HepG2 (cell line): ENCODE data around the gene ZBTB43. TPM values are rescaled to one million over a fixed set of nuclear protein-coding genes. Genes with fewer than 3 reads are reported as not detected.

ENCODE experiments used
- ARID4A ChIP-seq: sonication (generic); formaldehyde crosslinking; IDR thresholded peaks from 2 replicates; pipeline ENCODE4 v1.5.0; 2020; ENCODE audit warnings: mild to moderate bottlenecking, missing genetic modification reagents, borderline replicate concordance
- BORCS8-MEF2B ChIP-seq: sonication (generic); formaldehyde crosslinking; IDR thresholded peaks from 2 replicates; pipeline ENCODE4 v1.8.0; 2022; ENCODE audit warnings: mild to moderate bottlenecking, missing genetic modification reagents
- FOXA3 ChIP-seq: IDR thresholded peaks from 2 replicates; pipeline ENCODE4 v1.6.1; 2016; ENCODE audit warnings: missing genetic modification reagents, missing compliant biosample characterization
- HDAC2 ChIP-seq: sonication (generic); formaldehyde crosslinking; IDR thresholded peaks from 2 replicates; pipeline ENCODE4 v1.4.0; 2020; ENCODE audit warnings: missing genetic modification reagents
- MEIS2 ChIP-seq: sonication (generic); formaldehyde crosslinking; IDR thresholded peaks from 2 replicates; pipeline ENCODE4 v1.9.0; 2021; ENCODE audit warnings: mild to moderate bottlenecking, missing genetic modification reagents
- MYPOP ChIP-seq: sonication (generic); formaldehyde crosslinking; IDR thresholded peaks from 2 replicates; pipeline ENCODE4 v1.8.1; 2023; ENCODE audit warnings: mild to moderate bottlenecking, moderate library complexity, missing genetic modification reagents
- NONO ChIP-seq, 2 experiments: fragments of 450-650 bp in 1 of 2; sonication (generic) in 1 of 2; formaldehyde crosslinking in 1 of 2; IDR thresholded peaks in 1 of 2; conservative IDR thresholded peaks in 1 of 2; 2 replicates each; pipeline versions ENCODE4 v1.6.1 to v1.8.0; 2017 to 2022; ENCODE audit warnings: mild to moderate bottlenecking in 1 of 2, missing genetic modification reagents in 1 of 2, moderate library complexity in 1 of 2
- POLR2G ChIP-seq: fragments of 200-400 bp; formaldehyde crosslinking; IDR thresholded peaks from 2 replicates; pipeline ENCODE4 v1.6.1; 2018; ENCODE audit warnings: mild to moderate bottlenecking, low read depth, low read length, moderate library complexity
- RAD21 ChIP-seq: fragments of 450-650 bp; formaldehyde crosslinking; IDR thresholded peaks from 2 replicates; pipeline ENCODE4 v1.5.0; 2020; ENCODE audit warnings: mild to moderate bottlenecking
- RBM22 ChIP-seq: fragments of 200-400 bp; formaldehyde crosslinking; optimal IDR thresholded peaks from 2 replicates; pipeline ENCODE3; 2017; ENCODE audit warnings: mild to moderate bottlenecking, low read length, moderate library complexity
- REXO4 ChIP-seq: sonication (generic); formaldehyde crosslinking; IDR thresholded peaks from 2 replicates; pipeline ENCODE4 v1.8.0; 2022; ENCODE audit warnings: missing genetic modification reagents, mild to moderate bottlenecking, borderline replicate concordance
- SAP130 ChIP-seq: IDR thresholded peaks from 2 replicates; pipeline ENCODE4 v1.6.1; 2016; ENCODE audit warnings: low read depth
- THAP11 ChIP-seq: IDR thresholded peaks from 2 replicates; pipeline ENCODE4 v1.6.1; 2016; ENCODE audit warnings: missing biosample characterization, missing genetic modification reagents
- ZBTB2 ChIP-seq: sonication (generic); formaldehyde crosslinking; IDR thresholded peaks from 2 replicates; pipeline ENCODE4 v1.8.0; 2022; ENCODE audit warnings: low read depth, missing genetic modification reagents
- ZNF652 ChIP-seq: IDR thresholded peaks from 2 replicates; pipeline ENCODE4 v1.6.1; 2016; ENCODE audit warnings: low read depth, borderline replicate concordance
- ZNF792 ChIP-seq: IDR thresholded peaks from 2 replicates; pipeline ENCODE4 v1.6.1; 2016
- polyA plus RNA-seq, 8 experiments: library from polyadenylated mRNA; depleted of rRNA in 3 of 8; stranded (reverse) in 7 of 8; unstranded in 1 of 8; fragments of >200 nt; fragmentation: Illumina TruSeq in 4 of 8; extraction: Trizol in 4 of 8; gene quantifications; 2 replicates each; pipeline versions ENCODE4 v1.2.1 to v1.2.3, GENCODE V29; 2011 to 2016; ENCODE audit warnings: low read depth in 4 of 8, missing spikeins in 1 of 8, mixed read lengths in 1 of 8; ENCODE audit not compliant: insufficient read depth in 1 of 8
- total RNA-seq, 5 experiments: library from RNA; depleted of rRNA; stranded (reverse); fragments of >200 nt; fragmentation: Illumina TruSeq; extraction: Trizol; gene quantifications; 2 replicates each; pipeline ENCODE4 v1.2.3, GENCODE V29; 2016; ENCODE audit warnings: low read depth in 1 of 5
- TF ChIP-seq, protein P1 (sequence below): sonication (generic); formaldehyde crosslinking; conservative IDR thresholded peaks from 2 replicates; pipeline ENCODE4 v1.8.0; 2022; ENCODE audit warnings: mild to moderate bottlenecking, moderate library complexity, missing genetic modification reagents

Gene ZBTB43
- total and polyA plus RNA-seq, 2 of the 13 experiments (the other 11 are each of a cell fraction or from before 2014, with no cell fraction given) = 7.1 to 31.4 TPM

DNA sequence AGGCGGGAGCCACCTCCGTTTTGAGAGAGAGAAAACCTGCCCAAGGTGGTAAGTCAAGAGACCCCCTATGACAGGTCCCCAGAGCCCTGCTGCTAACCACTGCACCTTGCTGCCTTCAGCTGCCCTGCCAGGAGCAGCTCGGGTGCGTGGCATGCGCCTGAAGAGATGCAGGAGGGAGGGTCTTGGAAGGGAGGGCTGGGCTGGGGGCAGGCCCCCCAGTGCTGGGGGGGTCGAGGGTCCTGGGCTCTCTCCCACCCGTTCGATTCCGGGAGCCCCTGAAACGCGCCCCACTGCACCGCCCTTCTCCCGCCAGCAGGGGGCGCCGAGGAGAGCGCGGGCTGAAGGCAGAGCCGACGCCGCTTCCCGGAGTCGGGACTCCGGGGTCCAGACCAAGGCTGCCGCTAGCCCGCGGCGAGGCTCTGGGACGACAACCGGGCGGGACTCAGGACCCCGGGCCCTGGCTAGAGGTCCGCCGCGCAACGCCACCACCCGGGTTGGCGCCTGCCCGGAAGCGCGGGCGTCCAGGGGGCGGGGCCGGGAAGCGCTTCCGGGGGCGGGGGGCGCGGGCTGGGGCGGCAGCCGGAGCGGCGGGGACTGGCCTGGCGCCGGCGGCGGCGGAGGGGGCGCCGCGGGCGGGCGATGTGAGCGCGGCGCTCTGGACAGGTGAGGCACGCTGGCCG is 55.4 kb downstream of the ZBTB43 start, which contains the start of gene ZBTB34 (continued):
- TF ChIP-seq ZNF792 = 0 out of 2 replicates have a peak, but pooled peaks have one; percentile 45
- peak; percentile 12; the same call in 1 of the 2 replicates for TF ChIP-seq FOXA3 (CRISPR knock-in tag)
- TF ChIP-seq ZNF652 (CRISPR knock-in tag) = peak; percentile 47; the same call in 1 of the 2 replicates
- TF ChIP-seq, protein P1, sequence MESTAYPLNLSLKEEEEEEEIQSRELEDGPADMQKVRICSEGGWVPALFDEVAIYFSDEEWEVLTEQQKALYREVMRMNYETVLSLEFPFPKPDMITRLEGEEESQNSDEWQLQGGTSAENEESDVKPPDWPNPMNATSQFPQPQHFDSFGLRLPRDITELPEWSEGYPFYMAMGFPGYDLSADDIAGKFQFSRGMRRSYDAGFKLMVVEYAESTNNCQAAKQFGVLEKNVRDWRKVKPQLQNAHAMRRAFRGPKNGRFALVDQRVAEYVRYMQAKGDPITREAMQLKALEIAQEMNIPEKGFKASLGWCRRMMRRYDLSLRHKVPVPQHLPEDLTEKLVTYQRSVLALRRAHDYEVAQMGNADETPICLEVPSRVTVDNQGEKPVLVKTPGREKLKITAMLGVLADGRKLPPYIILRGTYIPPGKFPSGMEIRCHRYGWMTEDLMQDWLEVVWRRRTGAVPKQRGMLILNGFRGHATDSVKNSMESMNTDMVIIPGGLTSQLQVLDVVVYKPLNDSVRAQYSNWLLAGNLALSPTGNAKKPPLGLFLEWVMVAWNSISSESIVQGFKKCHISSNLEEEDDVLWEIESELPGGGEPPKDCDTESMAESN (CRISPR knock-in tag) = 0 out of 2 replicates have a peak, but pooled peaks have one; percentile 54
- TF ChIP-seq SAP130 (CRISPR knock-in tag) = peak; percentile 42
- TF ChIP-seq NONO (IDR thresholded peaks at IDR 0.05) = no peak
- 0 out of 2 replicates have a peak, but pooled peaks have one; percentile 47 for TF ChIP-seq NONO (CRISPR knock-in tag; conservative IDR thresholded peaks at IDR 0.05)
- TF ChIP-seq ZBTB2 (CRISPR knock-in tag) = 0 out of 2 replicates have a peak, but pooled peaks have one; percentile 45
- no peak for TF ChIP-seq REXO4 (CRISPR knock-in tag)
- TF ChIP-seq BORCS8-MEF2B (CRISPR knock-in tag) = peak; percentile 51; the same call in 1 of the 2 replicates
- peak; percentile 74 for TF ChIP-seq RAD21 (CRISPR knock-in tag)
- peak; percentile 43; the same call in 1 of the 2 replicates for TF ChIP-seq HDAC2
- no peak for TF ChIP-seq RBM22
- TF ChIP-seq MEIS2 (CRISPR knock-in tag) = no peak
- TF ChIP-seq THAP11 (CRISPR knock-in tag) = peak; percentile 60
- peak; percentile 39; the same call in 1 of the 2 replicates for TF ChIP-seq ARID4A (CRISPR knock-in tag)
- TF ChIP-seq POLR2G = peak; percentile 80
- TF ChIP-seq MYPOP = 0 out of 2 replicates have a peak, but pooled peaks have one; percentile 39
